AG10803 (cell line): ENCODE data around the gene BDH1.

Source experiments
- DNase-seq: peaks from one replicate; pipeline ENCODE4 v3.0.0; 2010; ENCODE audit warnings: low read depth
- H3K4me3 ChIP-seq: 2 replicates; pipeline ENCODE4 v1.5.1; 2011; ENCODE audit warnings: mild to moderate bottlenecking, low read length, control low read depth
- CTCF ChIP-seq: conservative IDR thresholded peaks from 2 replicates; pipeline ENCODE4 v1.5.1; 2011; ENCODE audit warnings: mild to moderate bottlenecking, low read length, control low read depth, inconsistent platforms

The BDH1 gene

GRCh38 chr3:197475514-197475913 lies 80.3 kb downstream of the BDH1 start:
- no peak for DNase-seq
- TF ChIP-seq CTCF: no peak
- no peak overlapping the region for H3K4me3 ChIP-seq

GRCh38 chr3:197472151-197472550 lies 83.6 kb downstream of the BDH1 start:
- TF ChIP-seq CTCF: no peak
- DNase-seq: no peak
- H3K4me3 ChIP-seq: no peak overlapping the region

- no peak overlapping the region for H3K4me3 ChIP-seq
- no peak for DNase-seq
- no peak for TF ChIP-seq CTCF
These were observed 84.4 kb downstream of the BDH1 start for GRCh38 chr3:197471221-197472010.

- H3K4me3 ChIP-seq: no peak overlapping the region
- DNase-seq: peak; percentile 68
- no peak for TF ChIP-seq CTCF
These were observed 86.8 kb downstream of the BDH1 start for GRCh38 chr3:197468866-197469382.

GRCh38 chr3:197468167-197468566 lies 87.6 kb downstream of the BDH1 start:
- no peak for TF ChIP-seq CTCF
- no peak overlapping the region for H3K4me3 ChIP-seq
- DNase-seq: no peak

GRCh38 chr3:197466586-197467399 lies 89.0 kb downstream of the BDH1 start:
- peak overlapping the region; percentile 25 for H3K4me3 ChIP-seq
- DNase-seq: peak; percentile 84
- TF ChIP-seq CTCF: no peak
